Osteoblast (primary cell): ENCODE results near the gene GARIN5B. TPM values are rescaled to one million over a fixed set of nuclear protein-coding genes. Genes with fewer than 3 reads are reported as not detected.

Experiments used
- DNase-seq: peaks from one replicate; pipeline ENCODE4 v3.0.0; 2011; ENCODE audit warnings: low spot score, mixed read lengths; ENCODE audit not compliant: insufficient read length; ENCODE audit errors: missing footprints
- H2AFZ ChIP-seq: 2 replicates; pipeline ENCODE4 v1.6.0; 2011; ENCODE audit warnings: mild to moderate bottlenecking, low read length
- H3K27ac ChIP-seq: 2 replicates; pipeline ENCODE4 v1.5.1; 2011; ENCODE audit warnings: mild to moderate bottlenecking, low read depth, low read length, moderate library complexity
- H3K27me3 ChIP-seq: 2 replicates; pipeline ENCODE4 v1.6.0; 2012; ENCODE audit warnings: mild to moderate bottlenecking, control low read depth, inconsistent platforms, low read length, moderate library complexity; ENCODE audit not compliant: insufficient read depth
- H3K36me3 ChIP-seq: 2 replicates; pipeline ENCODE4 v1.5.1; 2011; ENCODE audit warnings: mild to moderate bottlenecking, low read length, control low read depth, moderate library complexity; ENCODE audit not compliant: insufficient read depth
- H3K4me1 ChIP-seq: 2 replicates; pipeline ENCODE4 v1.5.1; 2011; ENCODE audit warnings: mild to moderate bottlenecking, low read length, control low read depth, moderate library complexity; ENCODE audit not compliant: insufficient read depth
- H3K4me2 ChIP-seq: 2 replicates; pipeline ENCODE4 v1.6.0; 2011; ENCODE audit warnings: mild to moderate bottlenecking, low read length; ENCODE audit not compliant: insufficient read depth
- H3K4me3 ChIP-seq: fragments of 200-600 bp; sonication (generic); 3 replicates; pipeline ENCODE4 v1.5.1; 2012; ENCODE audit warnings: mild to moderate bottlenecking, low read length, inconsistent platforms; ENCODE audit not compliant: insufficient read depth
- H3K79me2 ChIP-seq: 2 replicates; pipeline ENCODE4 v1.6.0; 2012; ENCODE audit warnings: mild to moderate bottlenecking, low read length, control low read depth, inconsistent platforms; ENCODE audit not compliant: insufficient read depth
- H3K9me3 ChIP-seq: 2 replicates; pipeline ENCODE4 v1.5.1; 2011; ENCODE audit warnings: low read depth, low read length, control low read depth
- H4K20me1 ChIP-seq: 2 replicates; pipeline ENCODE4 v1.6.0; 2012; ENCODE audit warnings: mild to moderate bottlenecking, low read length, control low read depth; ENCODE audit not compliant: insufficient read depth
- total RNA-seq: library from RNA; depleted of rRNA; stranded (reverse); fragments of >200 nt; gene quantifications from 2 replicates; pipeline ENCODE4 v1.2.3, GENCODE V29; 2012
- TF ChIP-seq, protein P1 (sequence below): IDR thresholded peaks from 2 replicates; pipeline ENCODE4 v1.5.1; 2011; ENCODE audit warnings: mild to moderate bottlenecking, low read depth, low read length, moderate library complexity; ENCODE audit errors: extremely low read depth

GARIN5B gene
- total RNA-seq, 1 donor = not detected

DNA sequence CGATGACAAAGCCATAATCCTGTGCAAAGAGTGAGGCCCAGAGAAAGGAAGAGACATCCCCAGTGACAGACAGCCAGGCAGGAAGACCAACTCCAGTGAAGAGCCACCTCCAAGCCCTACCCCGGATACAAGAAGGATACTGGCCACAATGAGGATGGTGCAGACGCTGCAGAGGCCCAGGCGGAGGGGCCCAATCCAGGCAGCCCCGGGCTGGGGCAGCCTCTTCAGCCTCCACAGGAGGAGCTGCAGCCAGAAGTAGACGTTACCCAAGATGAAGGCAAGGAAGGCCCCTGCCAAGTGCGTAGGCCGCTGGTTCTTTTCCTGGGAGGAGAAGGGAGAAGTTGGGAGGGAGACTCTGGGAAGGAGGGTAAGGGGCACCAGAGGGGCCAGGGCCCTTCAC lies 46.4 kb downstream of the GARIN5B start:
- TF ChIP-seq, protein P1, sequence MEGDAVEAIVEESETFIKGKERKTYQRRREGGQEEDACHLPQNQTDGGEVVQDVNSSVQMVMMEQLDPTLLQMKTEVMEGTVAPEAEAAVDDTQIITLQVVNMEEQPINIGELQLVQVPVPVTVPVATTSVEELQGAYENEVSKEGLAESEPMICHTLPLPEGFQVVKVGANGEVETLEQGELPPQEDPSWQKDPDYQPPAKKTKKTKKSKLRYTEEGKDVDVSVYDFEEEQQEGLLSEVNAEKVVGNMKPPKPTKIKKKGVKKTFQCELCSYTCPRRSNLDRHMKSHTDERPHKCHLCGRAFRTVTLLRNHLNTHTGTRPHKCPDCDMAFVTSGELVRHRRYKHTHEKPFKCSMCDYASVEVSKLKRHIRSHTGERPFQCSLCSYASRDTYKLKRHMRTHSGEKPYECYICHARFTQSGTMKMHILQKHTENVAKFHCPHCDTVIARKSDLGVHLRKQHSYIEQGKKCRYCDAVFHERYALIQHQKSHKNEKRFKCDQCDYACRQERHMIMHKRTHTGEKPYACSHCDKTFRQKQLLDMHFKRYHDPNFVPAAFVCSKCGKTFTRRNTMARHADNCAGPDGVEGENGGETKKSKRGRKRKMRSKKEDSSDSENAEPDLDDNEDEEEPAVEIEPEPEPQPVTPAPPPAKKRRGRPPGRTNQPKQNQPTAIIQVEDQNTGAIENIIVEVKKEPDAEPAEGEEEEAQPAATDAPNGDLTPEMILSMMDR = no peak
- no peaks in the 10 kb centered on the region for H4K20me1 ChIP-seq
- H2AFZ ChIP-seq = no peak overlapping the region

DNA sequence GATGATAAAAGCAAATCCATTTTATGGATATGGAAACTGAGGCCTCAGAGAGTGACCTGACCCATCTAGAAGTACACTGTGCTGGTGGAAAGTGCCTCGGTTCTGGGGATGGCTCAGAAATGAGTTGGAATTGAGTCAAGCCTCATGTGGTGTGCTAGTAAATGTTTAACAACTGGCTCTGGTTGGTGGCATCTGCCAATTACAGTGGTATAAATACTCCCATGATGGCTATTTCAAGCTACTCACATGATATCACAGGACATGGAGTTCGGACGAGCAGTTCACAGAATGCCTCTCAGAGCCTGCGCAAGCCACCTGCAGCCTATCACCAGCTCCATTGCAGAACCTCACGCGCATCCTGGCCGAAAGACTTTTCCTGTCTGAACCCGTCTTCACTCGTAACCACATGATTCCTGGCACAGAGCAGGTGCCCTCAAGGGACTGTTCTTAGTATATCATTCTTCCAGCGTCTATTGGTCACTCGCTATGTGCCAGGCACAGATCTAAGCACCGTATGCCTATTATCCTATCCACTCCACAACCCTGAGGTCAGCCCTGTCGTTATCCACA lies 47.0 kb downstream of the GARIN5B start:
- TF ChIP-seq, protein P1 = no peak
- H3K4me1 ChIP-seq = no peaks in the 10 kb centered on the region
- no peak overlapping the region for H3K4me2 ChIP-seq
- peak; percentile 78 for DNase-seq
- H3K27me3 ChIP-seq = no peaks in the 10 kb centered on the region
- H3K27ac ChIP-seq = no peak overlapping the region
- H3K79me2 ChIP-seq = no peaks in the 10 kb centered on the region
- no peak overlapping the region for H2AFZ ChIP-seq
- H3K4me3 ChIP-seq = no peak overlapping the region
- H4K20me1 ChIP-seq = no peaks in the 10 kb centered on the region
- H3K9me3 ChIP-seq = no peaks in the 10 kb centered on the region
- no peaks in the 10 kb centered on the region for H3K36me3 ChIP-seq

More for the DNA sequence above, 46.4 kb downstream of the GARIN5B start:
- Histone ChIP-seq H3K27me3 (no peaks in the 10 kb centered on the region), H3K79me2 (no peaks in the 10 kb centered on the region), H3K4me2 (no peak overlapping the region), H3K36me3 (no peaks in the 10 kb centered on the region), H3K27ac (no peak overlapping the region), H3K4me3 (no peak overlapping the region), H3K4me1 (no peaks in the 10 kb centered on the region), H3K9me3 (no peaks in the 10 kb centered on the region)
- DNase-seq = no peak

DNA sequence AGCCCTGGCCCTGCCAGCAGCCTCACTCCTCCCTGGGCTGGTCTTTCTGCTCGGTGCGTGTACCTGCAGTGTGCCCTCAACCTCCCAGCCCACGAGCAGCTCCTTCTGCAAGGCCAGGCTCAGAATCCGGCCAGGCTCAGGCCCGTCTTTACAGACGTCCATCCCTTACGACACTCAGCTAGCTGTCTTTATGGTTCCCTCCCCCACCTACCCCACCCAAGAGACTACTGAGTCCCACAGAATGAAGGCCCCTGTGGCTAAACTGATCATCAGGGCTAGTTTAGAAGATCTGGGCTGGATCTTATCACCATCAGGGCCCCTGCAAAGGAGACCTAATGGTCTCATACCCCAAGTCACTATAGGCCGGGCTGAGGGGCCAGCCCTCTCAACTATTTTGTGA lies 48.7 kb downstream of the GARIN5B start:
- no peaks in the 10 kb centered on the region for H3K9me3 ChIP-seq
- H3K36me3 ChIP-seq = no peaks in the 10 kb centered on the region
- H3K4me2 ChIP-seq = no peak overlapping the region
- no peaks in the 10 kb centered on the region for H3K27me3 ChIP-seq
- no peaks in the 10 kb centered on the region for H3K4me1 ChIP-seq
- H3K27ac ChIP-seq = no peak overlapping the region
- DNase-seq = peak; percentile 72
- TF ChIP-seq, protein P1 = no peak
- H3K4me3 ChIP-seq = no peak overlapping the region
- H3K79me2 ChIP-seq = no peaks in the 10 kb centered on the region
- no peaks in the 10 kb centered on the region for H4K20me1 ChIP-seq
- H2AFZ ChIP-seq = no peak overlapping the region

DNA sequence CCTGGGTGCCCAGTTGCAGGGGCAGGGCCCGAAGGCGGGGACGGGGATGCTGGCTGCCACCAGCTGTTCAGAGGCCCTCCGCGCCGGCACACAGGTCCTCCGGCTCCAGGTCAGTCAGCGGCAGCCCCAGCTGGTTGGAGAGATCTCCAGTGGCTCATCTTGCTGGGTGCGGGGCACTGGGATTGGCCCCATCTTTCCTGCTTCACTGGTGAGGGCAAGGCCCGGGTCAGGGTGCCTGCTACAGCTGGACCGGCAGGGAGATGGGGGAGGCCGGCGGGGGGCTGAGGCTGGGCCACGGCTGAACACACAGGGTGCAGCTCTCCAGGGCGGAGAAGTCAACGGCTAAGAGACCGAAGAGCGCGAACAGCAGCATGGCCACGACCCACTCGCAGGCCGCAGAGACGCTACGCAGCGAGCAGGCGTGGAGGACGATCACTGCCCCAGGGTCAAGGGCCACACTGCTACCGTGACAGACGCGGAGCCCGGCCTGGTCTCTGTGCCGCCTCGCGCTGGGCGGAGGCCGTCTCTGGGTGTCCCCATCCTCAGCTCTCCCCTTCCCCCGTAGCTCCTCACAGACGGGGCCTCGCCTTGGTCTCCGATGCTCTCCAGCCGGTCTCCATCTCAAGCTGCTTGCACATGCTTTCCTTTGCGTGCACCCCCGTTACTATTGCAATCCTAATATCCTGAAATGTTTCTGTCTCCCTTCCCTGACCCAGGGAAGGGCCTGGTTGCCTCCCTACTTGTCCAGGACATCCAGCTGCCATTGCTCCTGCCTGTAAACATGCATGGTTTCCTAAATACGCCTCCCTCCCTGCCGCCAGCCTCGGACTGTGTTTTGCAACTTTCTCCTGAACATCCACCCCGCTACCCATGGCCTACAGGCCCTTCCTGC lies 50.2 kb downstream of the GARIN5B start:
- H3K27me3 ChIP-seq = no peaks in the 10 kb centered on the region
- H3K9me3 ChIP-seq = no peaks in the 10 kb centered on the region
- no peaks in the 10 kb centered on the region for H4K20me1 ChIP-seq
- H3K36me3 ChIP-seq = peaks cover 6% of the 10 kb centered on the region
- no peak overlapping the region for H3K27ac ChIP-seq
- TF ChIP-seq, protein P1 = no peak
- DNase-seq = peak; percentile 66
- H3K4me3 ChIP-seq = no peak overlapping the region
- no peak overlapping the region for H2AFZ ChIP-seq
- H3K4me1 ChIP-seq = no peaks in the 10 kb centered on the region
- H3K4me2 ChIP-seq = no peak overlapping the region
- H3K79me2 ChIP-seq = no peaks in the 10 kb centered on the region
